HepG2 (cell line): ENCODE measurements around the gene B3GNT2. TPM values are rescaled to one million over a fixed set of nuclear protein-coding genes. Genes with fewer than 3 reads are reported as not detected.

Experiments
- CBX1 ChIP-seq: IDR thresholded peaks from one replicate; pipeline ENCODE4 v1.6.1; 2016; ENCODE audit warnings: antibody characterized with exemption, low read depth
- DDIT3 ChIP-seq: sonication (generic); formaldehyde crosslinking; IDR thresholded peaks from 2 replicates; pipeline ENCODE4 v1.4.0; 2020; ENCODE audit warnings: mild to moderate bottlenecking, missing genetic modification reagents
- HIC2 ChIP-seq: sonication (generic); formaldehyde crosslinking; IDR thresholded peaks from 2 replicates; pipeline ENCODE4 v1.9.0; 2022; ENCODE audit warnings: low read depth, missing genetic modification reagents
- HIVEP1 ChIP-seq: sonication (generic); formaldehyde crosslinking; IDR thresholded peaks from 2 replicates; pipeline ENCODE4 v1.4.0; 2020; ENCODE audit warnings: mild to moderate bottlenecking, missing genetic modification reagents
- HMGA1 ChIP-seq: sonication (generic); formaldehyde crosslinking; conservative IDR thresholded peaks from 2 replicates; pipeline ENCODE4 v1.4.0; 2020; ENCODE audit warnings: missing genetic modification reagents
- HNRNPUL1 ChIP-seq: fragments of 200-400 bp; formaldehyde crosslinking; IDR thresholded peaks from 2 replicates; pipeline ENCODE4 v1.6.1; 2017; ENCODE audit warnings: low read depth, mild to moderate bottlenecking, low read length, moderate library complexity
- KAT7 ChIP-seq: IDR thresholded peaks from 2 replicates; pipeline ENCODE4 v1.6.1; 2018; ENCODE audit warnings: borderline replicate concordance, missing compliant biosample characterization
- KAT8 ChIP-seq: IDR thresholded peaks from 2 replicates; pipeline ENCODE4 v1.6.1; 2016; ENCODE audit warnings: missing genetic modification reagents, missing compliant biosample characterization
- KDM4B ChIP-seq: sonication (generic); formaldehyde crosslinking; IDR thresholded peaks from 2 replicates; pipeline ENCODE4 v1.4.0; 2020; ENCODE audit warnings: missing genetic modification reagents
- LCORL ChIP-seq, 2 experiments: fragments of 450-650 bp in 1 of 2; sonication (generic) in 1 of 2; formaldehyde crosslinking in 1 of 2; IDR thresholded peaks; 2 replicates each; pipeline versions ENCODE4 v1.5.0 to v1.6.1; 2017 to 2020; ENCODE audit warnings: antibody characterized with exemption in 1 of 2, missing genetic modification reagents in 1 of 2
- MED8 ChIP-seq: sonication (generic); formaldehyde crosslinking; IDR thresholded peaks from 2 replicates; pipeline ENCODE4 v1.8.1; 2023; ENCODE audit warnings: mild to moderate bottlenecking, missing genetic modification reagents; ENCODE audit not compliant: insufficient replicate concordance
- NKX3-1 ChIP-seq: sonication (generic); formaldehyde crosslinking; IDR thresholded peaks from 2 replicates; pipeline ENCODE4 v1.5.0; 2020; ENCODE audit warnings: missing genetic modification reagents
- REL ChIP-seq: sonication (generic); formaldehyde crosslinking; conservative IDR thresholded peaks from 2 replicates; pipeline ENCODE4 v1.8.0; 2022; ENCODE audit warnings: mild to moderate bottlenecking, missing genetic modification reagents, moderate library complexity
- RFX1 ChIP-seq: fragments of 450-650 bp; IDR thresholded peaks from 2 replicates; pipeline ENCODE4 v1.6.1; 2017
- SIN3A ChIP-seq: IDR thresholded peaks from 2 replicates; pipeline ENCODE4 v1.6.1; 2011; ENCODE audit warnings: low read depth, mild to moderate bottlenecking, control low read depth, low read length, borderline replicate concordance
- THAP7 ChIP-seq: sonication (generic); formaldehyde crosslinking; IDR thresholded peaks from 2 replicates; pipeline ENCODE4 v1.8.1; 2023; ENCODE audit warnings: mild to moderate bottlenecking, missing genetic modification reagents
- ZBTB21 ChIP-seq: sonication (generic); formaldehyde crosslinking; IDR thresholded peaks from 2 replicates; pipeline ENCODE4 v1.4.0; 2020; ENCODE audit warnings: missing genetic modification reagents
- ZBTB42 ChIP-seq: sonication (generic); formaldehyde crosslinking; IDR thresholded peaks from 2 replicates; pipeline ENCODE4 v1.5.0; 2020; ENCODE audit warnings: mild to moderate bottlenecking, missing genetic modification reagents
- ZFP90 ChIP-seq: sonication (generic); formaldehyde crosslinking; IDR thresholded peaks from 2 replicates; pipeline ENCODE4 v1.8.0; 2022; ENCODE audit warnings: missing genetic modification reagents, mild to moderate bottlenecking, inconsistent platforms, borderline replicate concordance
- ZMYM4 ChIP-seq: sonication (generic); formaldehyde crosslinking; IDR thresholded peaks from 2 replicates; pipeline ENCODE4 v1.8.1; 2023; ENCODE audit warnings: mild to moderate bottlenecking, missing genetic modification reagents
- ZNF18 ChIP-seq: sonication (generic); formaldehyde crosslinking; IDR thresholded peaks from 2 replicates; pipeline ENCODE4 v1.8.0; 2022; ENCODE audit warnings: mild to moderate bottlenecking, missing genetic modification reagents; ENCODE audit not compliant: insufficient replicate concordance
- ZNF276 ChIP-seq: sonication (generic); formaldehyde crosslinking; IDR thresholded peaks from 2 replicates; pipeline ENCODE4 v1.4.0; 2020; ENCODE audit warnings: mild to moderate bottlenecking, low read depth, missing genetic modification reagents
- ZNF563 ChIP-seq: sonication (generic); formaldehyde crosslinking; IDR thresholded peaks from 2 replicates; pipeline ENCODE4 v1.8.0; 2022; ENCODE audit warnings: mild to moderate bottlenecking, moderate library complexity, missing genetic modification reagents
- ZSCAN21 ChIP-seq: sonication (generic); formaldehyde crosslinking; IDR thresholded peaks from 2 replicates; pipeline ENCODE4 v1.8.0; 2022; ENCODE audit warnings: mild to moderate bottlenecking, missing genetic modification reagents, moderate library complexity, borderline replicate concordance
- polyA plus RNA-seq, 8 experiments: library from polyadenylated mRNA; depleted of rRNA in 3 of 8; stranded (reverse) in 7 of 8; unstranded in 1 of 8; fragments of >200 nt; fragmentation: Illumina TruSeq in 4 of 8; extraction: Trizol in 4 of 8; gene quantifications; 2 replicates each; pipeline versions ENCODE4 v1.2.1 to v1.2.3, GENCODE V29; 2011 to 2016; ENCODE audit warnings: low read depth in 4 of 8, missing spikeins in 1 of 8, mixed read lengths in 1 of 8; ENCODE audit not compliant: insufficient read depth in 1 of 8
- total RNA-seq, 5 experiments: library from RNA; depleted of rRNA; stranded (reverse); fragments of >200 nt; fragmentation: Illumina TruSeq; extraction: Trizol; gene quantifications; 2 replicates each; pipeline ENCODE4 v1.2.3, GENCODE V29; 2016; ENCODE audit warnings: low read depth in 1 of 5

The B3GNT2 gene
- total and polyA plus RNA-seq, 2 of the 13 experiments (the other 11 are each of a cell fraction or from before 2014, with no cell fraction given): 26.3 to 28.5 TPM

GRCh38 chr2:62196278-62196901 lies 475 bp downstream of the B3GNT2 start (continued):
- TF ChIP-seq HMGA1 (CRISPR knock-in tag) (no peak), HIC2 (CRISPR knock-in tag) (peak; percentile 78; the same call in 1 of the 2 replicates), ZNF276 (CRISPR knock-in tag) (no peak), ZSCAN21 (CRISPR knock-in tag) (0 out of 2 replicates have a peak, but pooled peaks have one; percentile 9), ZBTB42 (no peak), REL (CRISPR knock-in tag) (0 out of 2 replicates have a peak, but pooled peaks have one; percentile 50), KAT8 (CRISPR knock-in tag) (no peak; the same call in none of the 2 replicates), LCORL (IDR thresholded peaks at IDR 0.05) (no peak), LCORL (CRISPR knock-in tag; IDR thresholded peaks at IDR 0.05) (peak; percentile 64), ZNF563 (peak; percentile 96), HIVEP1 (CRISPR knock-in tag) (peak; percentile 93), DDIT3 (no peak), KAT7 (CRISPR knock-in tag) (0 out of 2 replicates have a peak, but pooled peaks have one; percentile 28), THAP7 (CRISPR knock-in tag) (peak; percentile 73; the same call in 1 of the 2 replicates), HNRNPUL1 (0 out of 2 replicates have a peak, but pooled peaks have one; percentile 28), ZBTB21 (no peak), ZMYM4 (CRISPR knock-in tag) (peak; percentile 61), NKX3-1 (CRISPR knock-in tag) (0 out of 2 replicates have a peak, but pooled peaks have one; percentile 55), KDM4B (CRISPR knock-in tag) (peak; percentile 23; the same call in 1 of the 2 replicates), CBX1 (peak; percentile 50), SIN3A (0 out of 2 replicates have a peak, but pooled peaks have one; percentile 5), MED8 (CRISPR knock-in tag) (peak; percentile 25), ZNF18 (CRISPR knock-in tag) (no peak), RFX1 (no peak), ZFP90 (CRISPR knock-in tag) (0 out of 2 replicates have a peak, but pooled peaks have one; percentile 41)
